GM12873 (cell line): ENCODE data around the gene PPT1.

Experiments
- TF ChIP-seq, protein P1 (sequence below): IDR thresholded peaks from 2 replicates; pipeline ENCODE4 v1.5.1; 2012; ENCODE audit warnings: low read depth, mild to moderate bottlenecking, moderate library complexity, low read length, control low read depth; ENCODE audit not compliant: insufficient read depth; ENCODE audit errors: missing control alignments

Gene PPT1

DNA sequence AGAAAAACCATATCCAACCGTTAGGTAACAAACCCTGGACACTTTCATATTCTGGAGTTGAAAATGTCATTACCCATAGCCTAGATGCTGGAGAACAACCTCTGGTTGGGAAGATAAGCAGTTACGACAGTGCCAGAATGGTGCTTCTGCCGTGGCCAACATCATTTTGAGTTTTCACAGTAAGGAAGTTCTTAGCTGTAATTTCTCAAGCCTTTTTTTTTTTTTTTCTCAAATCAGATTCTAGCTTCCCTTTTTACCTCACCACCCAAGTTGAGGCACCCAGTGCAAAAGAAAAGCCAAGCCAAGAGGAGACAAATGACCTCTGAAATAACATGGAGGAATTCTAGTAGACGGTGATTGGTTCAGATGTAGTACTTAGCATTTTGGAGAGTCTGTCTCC is 21.8 kb downstream of the PPT1 start:
- TF ChIP-seq, protein P1, sequence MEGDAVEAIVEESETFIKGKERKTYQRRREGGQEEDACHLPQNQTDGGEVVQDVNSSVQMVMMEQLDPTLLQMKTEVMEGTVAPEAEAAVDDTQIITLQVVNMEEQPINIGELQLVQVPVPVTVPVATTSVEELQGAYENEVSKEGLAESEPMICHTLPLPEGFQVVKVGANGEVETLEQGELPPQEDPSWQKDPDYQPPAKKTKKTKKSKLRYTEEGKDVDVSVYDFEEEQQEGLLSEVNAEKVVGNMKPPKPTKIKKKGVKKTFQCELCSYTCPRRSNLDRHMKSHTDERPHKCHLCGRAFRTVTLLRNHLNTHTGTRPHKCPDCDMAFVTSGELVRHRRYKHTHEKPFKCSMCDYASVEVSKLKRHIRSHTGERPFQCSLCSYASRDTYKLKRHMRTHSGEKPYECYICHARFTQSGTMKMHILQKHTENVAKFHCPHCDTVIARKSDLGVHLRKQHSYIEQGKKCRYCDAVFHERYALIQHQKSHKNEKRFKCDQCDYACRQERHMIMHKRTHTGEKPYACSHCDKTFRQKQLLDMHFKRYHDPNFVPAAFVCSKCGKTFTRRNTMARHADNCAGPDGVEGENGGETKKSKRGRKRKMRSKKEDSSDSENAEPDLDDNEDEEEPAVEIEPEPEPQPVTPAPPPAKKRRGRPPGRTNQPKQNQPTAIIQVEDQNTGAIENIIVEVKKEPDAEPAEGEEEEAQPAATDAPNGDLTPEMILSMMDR = no peak

DNA sequence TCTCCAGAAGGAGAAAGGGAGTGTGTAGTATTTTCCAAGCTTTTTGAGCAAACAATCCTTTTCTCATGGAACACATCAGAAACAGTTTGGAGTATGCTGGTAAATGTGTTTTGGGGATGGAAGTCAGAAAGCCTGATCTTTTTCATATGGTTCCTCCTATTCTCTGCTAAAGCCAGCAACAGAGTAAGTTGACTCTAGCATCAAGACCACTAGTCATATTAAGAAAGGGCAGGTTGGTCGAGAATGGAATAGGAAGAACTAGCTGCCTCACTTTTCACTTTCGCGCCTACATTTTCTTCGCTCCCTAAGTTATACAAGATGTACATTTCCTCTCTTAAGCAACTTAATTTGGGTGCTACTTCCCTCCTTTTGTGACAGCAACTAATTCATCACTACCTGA is 24.0 kb downstream of the PPT1 start:
- TF ChIP-seq, protein P1 = no peak

DNA sequence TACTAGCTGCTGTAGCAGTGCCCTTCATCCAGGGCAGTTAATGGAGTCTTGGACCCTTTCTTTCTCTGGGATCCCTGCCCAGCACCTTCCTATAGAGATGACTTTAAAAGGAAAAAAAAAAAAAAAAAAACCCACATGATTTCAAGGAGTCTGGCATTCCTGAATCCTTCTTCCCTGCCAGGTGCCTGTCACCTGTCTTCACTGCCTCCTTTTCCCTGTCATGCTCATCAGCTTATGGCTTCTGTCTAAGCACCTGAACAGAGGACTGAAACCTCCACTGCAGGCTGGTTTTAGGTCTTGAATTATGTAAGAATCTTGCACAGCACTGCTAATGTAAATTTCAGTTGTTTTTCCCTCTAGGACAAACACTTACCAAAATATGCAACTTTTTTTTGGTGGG is 24.9 kb downstream of the PPT1 start:
- TF ChIP-seq, protein P1 = no peak

DNA sequence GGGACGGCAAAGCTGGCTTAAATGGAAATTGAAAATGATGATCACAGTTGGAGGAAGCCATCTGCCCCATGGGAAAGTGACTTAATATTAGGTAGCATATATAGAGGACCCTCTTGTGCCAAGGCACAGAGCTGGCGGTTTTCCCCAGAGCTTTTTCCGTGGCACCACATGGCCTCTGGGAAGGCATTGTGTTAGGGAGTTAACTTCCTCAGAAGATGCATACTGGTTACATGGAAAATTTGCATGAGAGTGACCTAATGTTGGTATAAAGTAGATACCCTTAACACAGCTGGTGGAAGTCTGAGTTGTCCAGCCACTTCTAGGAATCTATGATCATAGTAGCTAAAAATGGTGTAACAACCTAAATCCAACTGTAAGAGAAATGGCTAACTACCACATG is 29.2 kb downstream of the PPT1 start:
- TF ChIP-seq, protein P1 = no peak

DNA sequence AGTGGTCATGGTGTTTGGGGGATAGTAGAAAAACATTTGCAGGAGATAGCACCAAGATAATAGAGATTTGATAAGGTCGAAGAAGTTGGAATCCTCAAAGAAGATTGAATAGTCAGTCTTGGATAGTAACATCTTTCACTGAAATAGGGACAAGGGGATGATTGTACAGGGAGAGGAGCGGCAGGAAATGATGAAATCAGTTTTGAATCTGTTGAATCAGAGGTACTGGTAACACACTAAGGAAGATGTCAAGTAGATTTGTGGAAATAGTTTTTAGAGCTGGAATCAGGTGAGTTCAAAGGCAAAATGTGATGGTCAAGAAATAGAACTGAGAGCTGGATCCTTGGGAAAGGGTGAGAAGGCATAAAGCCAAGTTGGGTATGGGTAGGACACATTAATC is 30.0 kb downstream of the PPT1 start:
- TF ChIP-seq, protein P1 = no peak

DNA sequence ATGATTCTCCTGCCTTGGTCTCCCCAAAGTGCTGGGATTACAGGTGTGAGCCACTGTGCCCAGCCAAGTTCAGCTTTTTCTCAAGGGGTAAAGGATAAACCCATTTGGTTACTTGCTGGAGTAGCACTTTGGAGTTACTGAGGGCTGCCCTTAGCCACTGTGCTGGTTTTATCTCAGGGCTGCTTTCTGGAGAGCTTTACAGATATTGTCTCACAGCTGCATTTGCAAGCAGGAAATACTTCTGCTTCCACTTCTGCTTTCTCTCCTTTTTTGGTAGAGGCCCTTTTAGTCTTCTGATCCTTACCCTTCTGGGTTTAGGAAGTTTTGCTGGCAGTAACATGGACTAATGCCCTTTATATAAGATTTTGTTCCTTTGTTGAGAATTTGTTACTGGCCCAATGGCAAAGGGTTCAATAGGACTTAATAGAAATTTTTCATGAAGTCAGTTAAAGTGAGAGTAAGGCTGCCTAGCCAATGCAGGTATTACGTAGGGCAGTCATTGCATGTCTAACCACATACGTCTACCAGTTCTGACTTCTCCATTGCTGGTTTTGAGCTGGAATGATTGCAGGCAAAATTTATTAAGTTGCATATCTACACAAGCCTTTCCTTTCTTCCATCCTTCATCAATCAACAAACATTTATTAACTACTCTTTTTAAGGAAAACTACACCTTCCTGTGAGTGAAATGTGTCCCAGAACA is 32.1 kb downstream of the PPT1 start:
- TF ChIP-seq, protein P1 = no peak

DNA sequence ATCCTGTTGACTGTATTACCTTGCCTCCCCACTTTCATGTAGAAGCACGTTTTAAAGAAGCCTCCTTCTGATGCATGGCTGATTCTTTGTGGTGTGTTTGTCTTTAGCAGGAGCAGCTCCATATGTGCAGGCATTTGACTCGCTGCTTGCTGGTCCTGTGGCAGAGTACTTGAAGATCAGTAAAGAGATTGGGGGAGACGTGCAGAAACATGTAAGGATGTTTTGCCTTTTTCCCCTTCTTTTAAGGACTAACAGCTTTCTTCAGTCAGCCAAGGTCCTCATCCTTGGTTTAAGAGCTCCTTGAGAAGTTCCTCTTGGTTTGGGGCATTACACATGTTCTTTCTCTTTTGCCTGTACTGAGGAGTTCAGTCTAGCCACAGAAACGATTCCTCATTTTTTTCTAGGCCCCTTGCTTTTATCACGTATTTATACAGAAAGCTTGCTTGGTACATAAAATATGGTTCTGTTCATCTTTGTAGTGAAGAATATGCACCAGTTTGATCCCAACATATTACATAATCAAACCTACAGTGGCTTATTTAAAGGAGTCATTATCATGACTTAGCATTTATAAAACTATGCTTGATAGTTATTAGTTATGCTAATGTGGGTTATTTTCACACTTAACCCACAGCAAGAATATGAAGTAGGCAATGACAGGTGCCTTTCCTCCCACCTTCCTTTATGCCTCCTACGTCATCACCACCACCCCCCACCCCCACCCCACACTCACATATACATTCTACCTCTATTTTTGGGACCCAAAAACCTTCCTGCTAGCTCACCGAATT is 36.9 kb downstream of the PPT1 start:
- TF ChIP-seq, protein P1 = no peak
